Vagina (tissue), 2 donors: ENCODE results near the gene AGBL1. TPM values are rescaled to one million over a fixed set of nuclear protein-coding genes. Genes with fewer than 3 reads are reported as not detected.

Source experiments
- DNase-seq, 2 donors: peaks; one replicate each; pipeline ENCODE4 v3.0.0-alpha.2; 2017; ENCODE audit errors: extremely low spot score in 2 of 2
- H3K27ac ChIP-seq: fragments of 200-600 bp; sonication (generic); one replicate; pipeline ENCODE4 v1.5.1; 2019
- H3K27me3 ChIP-seq: fragments of 200-600 bp; sonication (generic); one replicate; pipeline ENCODE4 v1.5.1; 2019
- H3K36me3 ChIP-seq, 2 donors: fragments of 200-600 bp; sonication (generic); one replicate each; pipeline ENCODE4 v1.5.1; 2017 to 2019
- H3K4me1 ChIP-seq: fragments of 200-600 bp; sonication (generic); one replicate; pipeline ENCODE4 v1.5.1; 2019
- H3K4me3 ChIP-seq, 2 donors: fragments of 200-600 bp; sonication (generic); 1 replicate in 1 of 2; 2 replicates in 1 of 2; pipeline ENCODE4 v1.5.1; 2016 to 2019
- H3K9me3 ChIP-seq: fragments of 200-600 bp; sonication (generic); one replicate; pipeline ENCODE4 v1.5.1; 2019
- POLR2A ChIP-seq, 2 donors: fragments of 450-650 bp; IDR thresholded peaks; one replicate each; pipeline ENCODE4 v1.6.1; 2017; ENCODE audit warnings: antibody characterized with exemption in 2 of 2, mild to moderate bottlenecking in 2 of 2, moderate library complexity in 2 of 2
- POLR2AphosphoS5 ChIP-seq, 2 donors: sonication (generic); formaldehyde crosslinking; IDR thresholded peaks; one replicate each; pipeline ENCODE4 v1.9.0; 2017; ENCODE audit warnings: antibody characterized with exemption in 2 of 2, mild to moderate bottlenecking in 2 of 2, low read depth in 1 of 2; ENCODE audit not compliant: insufficient read depth in 1 of 2
- intact Hi-C: fragments of 100-400 bp; cut with DNase I; formaldehyde crosslinking; loops from one replicate; pipeline ENCODE4 v1.15.1; 2023
- total RNA-seq: library from RNA; depleted of rRNA; stranded (reverse); fragments of >200 nt; gene quantifications from one replicate; pipeline ENCODE4 v1.2.3, GENCODE V29; 2016
- TF ChIP-seq, protein P1 (sequence below), 3 experiments: fragments of 450-650 bp in 2 of 3; fragments of 200-600 bp in 1 of 3; sonication (generic) in 1 of 3; IDR thresholded peaks; one replicate each; pipeline ENCODE4 v1.5.1; 2017 to 2019; ENCODE audit warnings: antibody characterized with exemption in 3 of 3, mild to moderate bottlenecking in 2 of 3, moderate library complexity in 2 of 3

AGBL1 gene
- total RNA-seq, 1 donor from 2014 or later, result not detected

GRCh38 chr15:86942285-86942684 is 862.6 kb downstream of the AGBL1 start:
- Histone ChIP-seq H3K27me3 (no peaks in the 10 kb centered on the region), H3K9me3 (no peaks in the 10 kb centered on the region)
- intact Hi-C loops, result no loop called here

GRCh38 chr15:86948719-86949118 is 869.0 kb downstream of the AGBL1 start:
- no peak overlapping the region for H3K27ac ChIP-seq
- H3K4me1 ChIP-seq, result no peaks in the 10 kb centered on the region
- no peak overlapping the region for H3K4me3 ChIP-seq
- intact Hi-C loops, result no loop called here
- H3K36me3 ChIP-seq, result no peaks in the 10 kb centered on the region
- DNase-seq, result no peak
- TF ChIP-seq POLR2A (IDR thresholded peaks at IDR 0.05) (no peak), POLR2AphosphoS5 (IDR thresholded peaks at IDR 0.05; ENCODE audit: insufficient read depth in 1 of 2, low read depth in 1 of 2) (no peak)
- TF ChIP-seq, protein P1, sequence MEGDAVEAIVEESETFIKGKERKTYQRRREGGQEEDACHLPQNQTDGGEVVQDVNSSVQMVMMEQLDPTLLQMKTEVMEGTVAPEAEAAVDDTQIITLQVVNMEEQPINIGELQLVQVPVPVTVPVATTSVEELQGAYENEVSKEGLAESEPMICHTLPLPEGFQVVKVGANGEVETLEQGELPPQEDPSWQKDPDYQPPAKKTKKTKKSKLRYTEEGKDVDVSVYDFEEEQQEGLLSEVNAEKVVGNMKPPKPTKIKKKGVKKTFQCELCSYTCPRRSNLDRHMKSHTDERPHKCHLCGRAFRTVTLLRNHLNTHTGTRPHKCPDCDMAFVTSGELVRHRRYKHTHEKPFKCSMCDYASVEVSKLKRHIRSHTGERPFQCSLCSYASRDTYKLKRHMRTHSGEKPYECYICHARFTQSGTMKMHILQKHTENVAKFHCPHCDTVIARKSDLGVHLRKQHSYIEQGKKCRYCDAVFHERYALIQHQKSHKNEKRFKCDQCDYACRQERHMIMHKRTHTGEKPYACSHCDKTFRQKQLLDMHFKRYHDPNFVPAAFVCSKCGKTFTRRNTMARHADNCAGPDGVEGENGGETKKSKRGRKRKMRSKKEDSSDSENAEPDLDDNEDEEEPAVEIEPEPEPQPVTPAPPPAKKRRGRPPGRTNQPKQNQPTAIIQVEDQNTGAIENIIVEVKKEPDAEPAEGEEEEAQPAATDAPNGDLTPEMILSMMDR (IDR thresholded peaks at IDR 0.05), result no peak
- H3K27me3 ChIP-seq, result no peaks in the 10 kb centered on the region
- no peaks in the 10 kb centered on the region for H3K9me3 ChIP-seq

More at GRCh38 chr15:86942285-86942684, 862.6 kb downstream of the AGBL1 start:
- Histone ChIP-seq H3K36me3 (no peaks in the 10 kb centered on the region), H3K4me3 (no peak overlapping the region), H3K4me1 (no peaks in the 10 kb centered on the region), H3K27ac (no peak overlapping the region)
- TF ChIP-seq, protein P1 (IDR thresholded peaks at IDR 0.05), result no peak
- TF ChIP-seq POLR2A (IDR thresholded peaks at IDR 0.05) (no peak), POLR2AphosphoS5 (IDR thresholded peaks at IDR 0.05; ENCODE audit: insufficient read depth in 1 of 2, low read depth in 1 of 2) (no peak)
- DNase-seq, result no peak

- no peaks in the 10 kb centered on the region for H3K27me3 ChIP-seq
- intact Hi-C loops, result no loop called here
- no peaks in the 10 kb centered on the region for H3K36me3 ChIP-seq
- no peak for DNase-seq
- H3K9me3 ChIP-seq, result no peaks in the 10 kb centered on the region
- TF ChIP-seq POLR2AphosphoS5 (IDR thresholded peaks at IDR 0.05; ENCODE audit: insufficient read depth in 1 of 2, low read depth in 1 of 2) (no peak), POLR2A (IDR thresholded peaks at IDR 0.05) (no peak)
- TF ChIP-seq, protein P1 (IDR thresholded peaks at IDR 0.05), result no peak
- no peak overlapping the region for H3K4me3 ChIP-seq
- H3K27ac ChIP-seq, result no peak overlapping the region
- no peaks in the 10 kb centered on the region for H3K4me1 ChIP-seq
Observed at GRCh38 chr15:86959254-86959653, 879.6 kb downstream of the AGBL1 start.

- Histone ChIP-seq H3K4me1 (no peaks in the 10 kb centered on the region), H3K36me3 (no peaks in the 10 kb centered on the region), H3K4me3 (no peak overlapping the region), H3K27me3 (no peaks in the 10 kb centered on the region), H3K9me3 (no peaks in the 10 kb centered on the region), H3K27ac (no peak overlapping the region)
- intact Hi-C loops, result no loop called here
- DNase-seq, result no peak
- no peak for TF ChIP-seq POLR2A (IDR thresholded peaks at IDR 0.05)
- TF ChIP-seq, protein P1 (IDR thresholded peaks at IDR 0.05), result no peak
- no peak for TF ChIP-seq POLR2AphosphoS5 (IDR thresholded peaks at IDR 0.05; ENCODE audit: insufficient read depth in 1 of 2, low read depth in 1 of 2)
Observed at GRCh38 chr15:86961669-86962068, 882.0 kb downstream of the AGBL1 start.

- no peaks in the 10 kb centered on the region for H3K36me3 ChIP-seq
- H3K27ac ChIP-seq, result no peak overlapping the region
- H3K9me3 ChIP-seq, result no peaks in the 10 kb centered on the region
- H3K4me1 ChIP-seq, result no peaks in the 10 kb centered on the region
- no peak for TF ChIP-seq POLR2AphosphoS5 (IDR thresholded peaks at IDR 0.05; ENCODE audit: insufficient read depth in 1 of 2, low read depth in 1 of 2)
- TF ChIP-seq, protein P1 (IDR thresholded peaks at IDR 0.05), result no peak
- TF ChIP-seq POLR2A (IDR thresholded peaks at IDR 0.05), result no peak
- no peaks in the 10 kb centered on the region for H3K27me3 ChIP-seq
- H3K4me3 ChIP-seq, result no peak overlapping the region
- intact Hi-C loops, result no loop called here
- DNase-seq, result no peak
Observed at GRCh38 chr15:86964271-86964670, 884.6 kb downstream of the AGBL1 start.
